SK-N-SH (cell line): ENCODE results near the gene CELSR2. TPM values are rescaled to one million over a fixed set of nuclear protein-coding genes. Genes with fewer than 3 reads are reported as not detected.

Source experiments
- CTCF ChIA-PET: fragments of 300-600, 350-600 bp; formaldehyde crosslinking; extraction: SDS; loops from one replicate; lab custom pipeline; 2021; lab: Yijun Ruan, JAX
- POLR2A ChIA-PET: fragments of 350-600 bp; sonication (Branson Sonifier 250); formaldehyde crosslinking; extraction: SDS; loops from one replicate; lab custom pipeline; 2020; ENCODE audit warnings: antibody characterized with exemption, inconsistent platforms; lab: Yijun Ruan, JAX
- DNase-seq: peaks from one replicate; pipeline ENCODE4 v3.0.0; 2012
- H2AFZ ChIP-seq: fragments of 200-600 bp; sonication (generic); 2 replicates; pipeline ENCODE4 v1.8.1; 2016; ENCODE audit warnings: antibody characterized with exemption, mild to moderate bottlenecking, low read depth
- H3F3A ChIP-seq: fragments of 200-600 bp; sonication (generic); replicated peaks from 2 replicates; pipeline ENCODE3; 2016; ENCODE audit warnings: antibody characterized with exemption, mild to moderate bottlenecking; ENCODE audit not compliant: insufficient read depth
- H3K27ac ChIP-seq, 2 experiments: fragments of 200-500 bp in 1 of 2; fragments of 200-600 bp in 1 of 2; sonication (Bioruptor generic) in 1 of 2; sonication (generic), shearing (Covaris generic) in 1 of 2; 2 replicates each; pipeline versions ENCODE4 v1.5.1 to v1.6.1; 2014 to 2016; ENCODE audit warnings: low read depth in 2 of 2, inconsistent platforms in 1 of 2, low read length in 1 of 2, mild to moderate bottlenecking in 1 of 2, mixed read lengths in 1 of 2
- H3K27me3 ChIP-seq: fragments of 200-600 bp; sonication (generic), shearing (Covaris generic); 2 replicates; pipeline ENCODE4 v1.6.1; 2016; ENCODE audit warnings: mixed run types; ENCODE audit not compliant: insufficient read depth
- H3K36me3 ChIP-seq, 2 experiments: fragments of 200-500 bp in 1 of 2; fragments of 200-600 bp in 1 of 2; sonication (Bioruptor generic) in 1 of 2; sonication (generic) in 1 of 2; replicated peaks in 1 of 2; 2 replicates each; pipeline versions ENCODE3 to v1.5.1; 2014 to 2016; ENCODE audit warnings: low read length in 1 of 2, mild to moderate bottlenecking in 1 of 2; ENCODE audit not compliant: insufficient read depth in 2 of 2, control insufficient read depth in 1 of 2
- H3K4me1 ChIP-seq, 2 experiments: fragments of 200-500 bp in 1 of 2; fragments of 200-600 bp in 1 of 2; sonication (Bioruptor generic) in 1 of 2; sonication (generic), shearing (Covaris generic) in 1 of 2; 2 replicates each; pipeline versions ENCODE4 v1.5.1 to v1.6.1; 2014 to 2016; ENCODE audit warnings: low read depth in 1 of 2, low read length in 1 of 2, mixed run types in 1 of 2; ENCODE audit not compliant: insufficient read depth in 2 of 2, control insufficient read depth in 1 of 2
- H3K4me2 ChIP-seq: fragments of 200-600 bp; sonication (generic), shearing (Covaris generic); 2 replicates; pipeline ENCODE4 v1.6.1; 2017; ENCODE audit warnings: mixed run types
- H3K4me3 ChIP-seq, 2 experiments: fragments of 200-500 bp in 1 of 2; fragments of 200-600 bp in 1 of 2; sonication (Bioruptor generic) in 1 of 2; sonication (generic), shearing (Covaris generic) in 1 of 2; 2 replicates each; pipeline versions ENCODE4 v1.5.1 to v1.8.1; 2014 to 2016; ENCODE audit warnings: low read depth in 2 of 2, inconsistent platforms in 1 of 2, low read length in 1 of 2, mild to moderate bottlenecking in 1 of 2, mixed read lengths in 1 of 2, moderate library complexity in 1 of 2
- H3K79me2 ChIP-seq: fragments of 200-600 bp; sonication (generic); 2 replicates; pipeline ENCODE4 v1.8.1; 2017; ENCODE audit warnings: mild to moderate bottlenecking; ENCODE audit not compliant: insufficient read depth
- H3K9ac ChIP-seq: fragments of 200-600 bp; sonication (generic); 2 replicates; pipeline ENCODE4 v1.6.1; 2017; ENCODE audit warnings: mixed run types
- H3K9me2 ChIP-seq: fragments of 200-600 bp; sonication (generic); 2 replicates; pipeline ENCODE4 v1.6.1; 2017; ENCODE audit warnings: mixed run types
- H3K9me3 ChIP-seq: fragments of 200-600 bp; sonication (generic); 2 replicates; pipeline ENCODE4 v1.6.1; 2017; ENCODE audit warnings: mixed run types, mild to moderate bottlenecking, moderate library complexity
- H4K20me1 ChIP-seq: fragments of 200-600 bp; sonication (generic); 2 replicates; pipeline ENCODE4 v1.6.1; 2017; ENCODE audit warnings: mild to moderate bottlenecking, mixed run types; ENCODE audit not compliant: insufficient read depth
- CTCF ChIP-seq: fragments of 200-600 bp; sonication (generic); IDR thresholded peaks from 2 replicates; pipeline ENCODE4 v1.6.1; 2017; ENCODE audit warnings: antibody characterized with exemption, mild to moderate bottlenecking, moderate library complexity
- ELF1 ChIP-seq: IDR thresholded peaks from 2 replicates; pipeline ENCODE4 v1.4.0; 2012
- EP300 ChIP-seq, 2 experiments: IDR thresholded peaks; 2 replicates each; pipeline versions ENCODE4 v1.4.0 to v1.6.1; 2012; ENCODE audit warnings: borderline replicate concordance in 1 of 2, low read depth in 1 of 2, low read length in 1 of 2
- FOSL2 ChIP-seq: IDR thresholded peaks from 2 replicates; pipeline ENCODE4 v1.4.0; 2012; ENCODE audit warnings: low read depth, mild to moderate bottlenecking, moderate library complexity, borderline replicate concordance
- FOXJ3 ChIP-seq: sonication (generic); formaldehyde crosslinking; IDR thresholded peaks from 2 replicates; pipeline ENCODE4 v1.5.1; 2020; ENCODE audit warnings: mild to moderate bottlenecking, missing genetic modification reagents
- FOXM1 ChIP-seq: IDR thresholded peaks from 2 replicates; pipeline ENCODE4 v1.4.0; 2012; ENCODE audit warnings: low read depth, mild to moderate bottlenecking
- GATA2 ChIP-seq: sonication (generic); formaldehyde crosslinking; IDR thresholded peaks from 2 replicates; pipeline ENCODE4 v1.5.0; 2020; ENCODE audit warnings: mild to moderate bottlenecking, missing genetic modification reagents
- NFIC ChIP-seq: IDR thresholded peaks from 2 replicates; pipeline ENCODE4 v1.4.0; 2012; ENCODE audit warnings: borderline replicate concordance
- NRF1 ChIP-seq: IDR thresholded peaks from 2 replicates; pipeline ENCODE4 v1.6.1; 2012; ENCODE audit warnings: low read depth, mild to moderate bottlenecking, low read length
- RCOR1 ChIP-seq: fragments of 150-350 bp; IDR thresholded peaks from 2 replicates; pipeline ENCODE4 v1.6.1; 2017; ENCODE audit warnings: antibody characterized with exemption, low read length
- REST ChIP-seq: IDR thresholded peaks from 2 replicates; pipeline ENCODE4 v1.6.1; 2012; ENCODE audit warnings: mild to moderate bottlenecking, low read depth, low read length, moderate library complexity
- USF2 ChIP-seq: fragments of 150-350 bp; IDR thresholded peaks from 2 replicates; pipeline ENCODE4 v1.6.1; 2017; ENCODE audit warnings: antibody characterized with exemption, low read length, low read depth, borderline replicate concordance
- WGBS: methylation state at CpG from one replicate; pipeline ENCODE4 v1.1.6; 2017; ENCODE audit warnings: low lambda C conversion rate; 5-methylcytosine and 5-hydroxymethylcytosine counted together
- polyA plus RNA-seq, 3 experiments: library from polyadenylated mRNA; depleted of rRNA; stranded (reverse); fragments of >200 nt; gene quantifications; 2 replicates each; pipeline ENCODE4 v1.2.3, GENCODE V29; 2012

Gene CELSR2
- polyA plus RNA-seq, 1 of the 3 experiments (the other 2 are of a cell fraction), result 3.5 TPM

- ChIA-PET CTCF (interaction anchor here (1.5 to 4.3 kb wide), 6 partner anchors 7 to 157 kb away, joined by 5 to 33 read pairs (median 20); partner anchors contain the start of genes CELSR2 and SORT1), POLR2A (interaction anchor here (0.8 kb wide), 1 partner anchor 17 kb away, joined by 3 read pairs; no protein-coding TSS in a partner anchor)
- TF ChIP-seq GATA2 (CRISPR knock-in tag) (no peak), EP300 (IDR thresholded peaks at IDR 0.05; ENCODE audit: borderline replicate concordance in 1 of 2, low read depth in 1 of 2, low read length in 1 of 2) (no peak), FOSL2 (no peak), RCOR1 (no peak), FOXM1 (no peak), NRF1 (no peak), USF2 (no peak), ELF1 (no peak), REST (no peak), CTCF (no peak), FOXJ3 (CRISPR knock-in tag) (no peak), NFIC (no peak)
Measured at GRCh38 chr1:109241841-109242345, 7.4 kb upstream of the CELSR2 start.

More at GRCh38 chr1:109241841-109242345, 7.4 kb upstream of the CELSR2 start:
- H3K36me3 ChIP-seq, result peaks cover 9 to 23% of the 10 kb centered on the region in 2 experiments
- H3K27me3 ChIP-seq, result no peaks in the 10 kb centered on the region
- no peak overlapping the region for H3K9ac ChIP-seq
- H4K20me1 ChIP-seq, result no peaks in the 10 kb centered on the region
- no peaks in the 10 kb centered on the region for H3K79me2 ChIP-seq
- no peaks in the 10 kb centered on the region for H3K9me2 ChIP-seq
- H3K4me3 ChIP-seq, result no peak overlapping the region
- no peak overlapping the region for H3K4me2 ChIP-seq
- H3K9me3 ChIP-seq, result no peaks in the 10 kb centered on the region
- 81% methylated on average over 8 of the region's 8 CpGs for WGBS
- H3K27ac ChIP-seq, result no peak overlapping the region
- no peak overlapping the region for H2AFZ ChIP-seq
- H3K4me1 ChIP-seq, result peaks cover 11 to 14% of the 10 kb centered on the region in 2 experiments; a peak in 2 of 4 replicates
- no peak for DNase-seq
- peaks cover 8% of the 10 kb centered on the region for H3F3A ChIP-seq
